8988T (cell line): ENCODE measurements around the gene POU2AF3.

ENCODE experiments used
- DNase-seq: peaks from one replicate; pipeline ENCODE4 v3.0.0; 2011

Gene POU2AF3

GRCh38 chr11:111353776-111354600 lies 55.6 kb downstream of the POU2AF3 start:
- DNase-seq = no peak

GRCh38 chr11:111354601-111354891 lies 56.2 kb downstream of the POU2AF3 start:
- no peak for DNase-seq

- no peak for DNase-seq
Observed at GRCh38 chr11:111355101-111355500, 56.8 kb downstream of the POU2AF3 start.

- DNase-seq = no peak
Observed at GRCh38 chr11:111355956-111356659, 57.8 kb downstream of the POU2AF3 start.

GRCh38 chr11:111356660-111357048 lies 58.3 kb downstream of the POU2AF3 start:
- no peak for DNase-seq

- DNase-seq = no peak
Observed at GRCh38 chr11:111357150-111358037, 59.0 kb downstream of the POU2AF3 start.
